GM18520 (cell line): Measurements from ENCODE around the gene DMD.

Experiments used
- ATAC-seq: cut with Tn5 transposase; IDR thresholded peaks from one replicate; pipeline ENCODE4 v1.9.1; 2021; ENCODE audit not compliant: unreplicated experiment

Gene DMD

DNA sequence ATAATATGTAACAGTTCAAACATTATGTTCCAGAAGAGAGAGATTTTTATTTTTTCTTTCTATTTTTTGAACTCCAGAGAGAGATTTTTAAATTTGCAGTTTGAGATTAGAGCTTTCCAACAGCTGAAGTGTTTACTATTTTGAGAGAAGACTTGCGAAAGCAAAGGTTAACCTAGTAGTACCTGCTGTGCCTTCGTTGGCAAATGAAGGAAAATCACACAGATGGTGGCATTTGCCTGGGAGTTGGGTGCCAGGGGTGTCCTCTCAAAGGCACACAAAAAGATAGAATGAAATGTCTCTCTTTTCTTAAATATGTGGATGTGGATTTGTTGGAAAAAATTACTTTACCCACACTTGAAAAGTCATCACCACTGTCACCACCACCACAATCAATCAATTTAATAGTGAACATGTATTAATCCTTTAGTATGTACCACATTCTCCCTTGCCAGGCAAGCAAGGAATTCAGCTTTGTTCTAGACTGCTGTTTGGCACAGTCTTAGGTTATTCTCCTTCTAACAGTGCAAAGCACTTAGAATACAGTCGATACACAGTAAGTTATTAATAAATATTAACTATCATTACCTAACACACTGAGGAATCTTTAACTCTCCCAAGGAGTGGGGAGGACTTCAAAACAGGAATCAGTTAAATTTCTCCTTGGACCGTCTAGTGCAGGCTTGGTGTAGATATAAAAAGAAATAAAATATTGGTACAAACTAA is 1301.3 kb downstream of the DMD start:
- ATAC-seq: no peak

DNA sequence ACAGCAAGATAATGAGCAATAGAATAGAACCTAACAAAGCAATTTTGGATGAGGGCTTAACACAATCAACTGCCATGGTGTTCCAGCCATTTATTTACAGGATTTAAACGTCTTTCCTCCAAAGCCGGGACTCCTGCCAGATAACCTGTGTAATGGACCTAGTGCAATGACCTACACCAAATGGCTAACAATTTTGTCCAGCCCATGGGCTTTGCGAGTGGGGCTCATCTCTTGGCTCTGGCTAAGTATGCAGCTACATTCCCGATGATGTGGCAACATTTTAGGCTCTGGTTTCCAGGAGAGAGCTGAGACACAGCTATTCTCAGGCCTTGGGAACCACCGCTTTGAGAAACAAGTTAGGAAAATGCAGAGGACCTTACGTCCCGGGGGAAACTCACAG is 1317.2 kb downstream of the DMD start:
- no peak for ATAC-seq

DNA sequence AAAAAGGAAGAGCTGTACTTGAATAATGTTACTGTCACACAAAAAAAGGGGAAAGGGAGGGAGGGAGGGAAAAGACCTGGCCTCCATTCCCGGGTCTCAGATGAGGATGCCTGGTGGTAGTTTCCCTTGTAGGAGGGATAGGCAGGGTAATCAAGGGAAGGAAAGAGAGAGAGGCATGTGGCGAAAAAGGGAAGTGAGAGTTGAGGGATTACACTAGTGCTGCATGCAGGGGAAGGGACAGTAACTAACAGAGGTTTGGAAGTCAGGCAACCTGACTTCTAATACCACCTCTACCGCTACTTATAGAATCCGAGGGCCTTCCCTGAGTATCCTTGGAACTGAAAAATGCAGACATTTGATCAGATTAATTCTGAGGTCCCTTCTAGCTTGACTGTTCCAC is 1317.8 kb downstream of the DMD start:
- no peak for ATAC-seq

DNA sequence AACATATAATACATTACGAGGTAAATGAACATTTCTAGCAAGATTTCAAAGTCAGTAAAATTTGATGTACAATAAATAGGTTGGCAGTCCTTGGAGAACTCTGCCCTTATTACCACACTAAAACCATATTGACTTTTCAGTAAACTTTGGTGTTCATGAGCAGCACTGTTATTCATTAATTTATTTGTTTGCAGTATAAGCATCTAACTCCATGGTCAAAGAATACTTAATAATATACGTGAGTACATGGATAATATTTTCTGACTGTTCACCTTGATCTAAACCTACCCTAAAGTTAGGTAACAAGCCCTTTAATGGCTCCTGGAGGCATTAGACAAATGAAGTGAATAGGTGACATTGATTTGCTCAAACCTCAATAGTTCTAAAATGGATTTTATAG is 1322.3 kb downstream of the DMD start:
- no peak for ATAC-seq

DNA sequence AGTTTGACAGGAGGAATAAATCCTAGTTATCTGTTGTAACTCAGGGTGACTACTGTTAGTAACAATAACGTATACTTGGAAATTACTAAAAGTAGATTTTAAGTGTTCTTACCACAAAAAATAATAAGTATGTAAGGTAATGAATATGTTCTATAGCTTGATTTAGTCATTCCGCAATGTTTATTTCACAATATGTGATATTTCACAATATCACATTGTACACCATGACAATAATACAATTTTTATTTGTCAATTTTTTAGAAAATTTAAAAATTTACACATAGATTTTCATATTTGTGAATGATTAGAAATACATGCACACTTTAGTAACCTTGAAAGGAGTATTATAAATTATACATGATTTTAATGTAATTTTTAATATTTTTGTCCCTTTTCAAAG is 1326.8 kb downstream of the DMD start:
- no peak for ATAC-seq

DNA sequence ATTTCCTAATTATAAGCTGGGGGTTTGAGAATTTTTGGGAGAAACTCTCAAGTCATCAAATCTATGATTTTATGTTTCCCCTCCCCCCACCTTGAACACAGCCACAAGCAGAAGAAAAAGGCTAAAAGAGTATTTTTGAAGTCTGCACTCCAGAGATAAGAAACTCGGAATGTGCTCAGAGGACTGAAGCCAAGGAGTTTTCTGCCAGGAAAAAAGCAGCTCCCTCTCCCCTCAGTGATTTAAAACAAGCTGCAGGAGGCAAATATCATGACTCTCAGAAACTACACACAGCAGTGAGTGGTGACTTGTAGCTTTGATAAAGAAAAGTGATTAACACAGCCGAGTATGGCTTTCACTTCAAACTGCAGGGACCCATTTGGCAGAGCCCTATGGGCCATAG is 1339.3 kb downstream of the DMD start:
- no peak for ATAC-seq

DNA sequence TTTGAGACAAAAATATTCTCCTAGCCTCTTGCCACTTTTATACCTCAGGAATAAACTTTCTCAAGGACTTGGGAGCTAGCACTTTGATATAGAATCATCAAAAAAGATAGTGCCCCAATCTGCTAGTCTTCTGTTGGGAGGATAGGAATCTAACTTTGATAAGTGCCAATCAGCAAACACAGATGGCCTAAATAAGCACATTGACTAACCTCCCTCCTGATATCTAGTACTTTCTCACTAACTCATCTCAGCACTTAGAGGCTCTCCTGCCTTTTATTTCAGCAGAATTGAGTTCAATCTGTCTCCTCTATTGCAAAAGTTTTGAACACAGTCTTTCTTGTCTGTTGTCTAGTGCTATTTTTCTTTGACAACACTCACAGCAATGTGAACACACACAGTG is 1341.1 kb downstream of the DMD start:
- ATAC-seq: no peak

DNA sequence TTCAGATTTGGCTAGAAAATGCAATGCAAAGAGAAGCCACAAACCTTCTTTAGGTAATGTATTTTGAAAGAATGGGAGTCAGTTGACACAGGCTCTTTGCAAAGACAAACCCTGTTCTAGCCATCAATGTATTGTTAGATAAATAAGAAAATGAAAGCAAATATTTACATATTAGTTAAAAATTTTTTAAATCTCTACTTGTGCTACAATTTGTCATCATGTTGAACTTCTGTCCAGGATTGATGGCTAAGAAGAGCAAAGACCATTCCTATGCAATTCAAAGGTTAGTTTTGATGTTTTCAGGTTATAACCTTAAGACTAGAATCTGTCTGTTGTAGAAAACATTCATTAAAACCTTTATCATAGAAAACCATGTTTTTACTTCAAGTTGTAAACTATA is 1350.7 kb downstream of the DMD start:
- no peak for ATAC-seq

DNA sequence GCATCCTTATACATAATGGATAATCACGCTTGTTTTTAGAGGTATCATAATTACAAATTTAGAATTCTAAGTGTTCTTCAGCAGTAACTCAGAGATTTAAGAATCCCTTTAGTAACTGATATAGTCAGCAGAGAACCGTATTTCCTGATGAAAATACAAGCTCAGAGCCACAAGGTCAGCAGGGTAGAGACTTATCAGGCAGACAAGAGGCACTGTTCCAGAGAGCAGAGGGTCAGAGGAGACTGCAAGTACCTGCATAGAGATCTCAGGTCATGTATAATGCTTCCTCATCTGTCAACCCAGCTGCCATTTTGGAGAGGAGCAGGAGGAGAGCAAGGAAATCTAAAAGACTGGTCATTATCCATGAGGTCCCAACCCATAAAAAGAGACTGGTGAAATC is 1352.4 kb downstream of the DMD start:
- no peak for ATAC-seq

DNA sequence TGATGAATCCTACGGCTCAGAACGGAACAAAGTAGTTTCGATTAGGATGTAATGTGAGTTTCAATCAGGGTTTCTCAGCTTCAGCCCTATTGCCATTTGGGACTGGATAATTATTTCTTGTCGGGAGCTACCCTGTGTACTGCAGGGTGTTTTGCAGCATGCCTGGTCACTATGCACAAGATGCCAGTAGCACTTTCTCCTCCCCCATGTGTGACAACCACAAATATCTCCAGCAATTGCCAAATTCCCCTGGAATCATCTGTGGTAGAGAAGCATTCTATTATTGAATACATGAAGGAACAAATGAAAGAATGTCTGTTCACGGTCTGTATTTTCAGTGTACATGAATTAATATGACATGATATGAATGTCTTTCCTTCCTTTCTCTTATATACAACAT is 1356.6 kb downstream of the DMD start:
- no peak for ATAC-seq

DNA sequence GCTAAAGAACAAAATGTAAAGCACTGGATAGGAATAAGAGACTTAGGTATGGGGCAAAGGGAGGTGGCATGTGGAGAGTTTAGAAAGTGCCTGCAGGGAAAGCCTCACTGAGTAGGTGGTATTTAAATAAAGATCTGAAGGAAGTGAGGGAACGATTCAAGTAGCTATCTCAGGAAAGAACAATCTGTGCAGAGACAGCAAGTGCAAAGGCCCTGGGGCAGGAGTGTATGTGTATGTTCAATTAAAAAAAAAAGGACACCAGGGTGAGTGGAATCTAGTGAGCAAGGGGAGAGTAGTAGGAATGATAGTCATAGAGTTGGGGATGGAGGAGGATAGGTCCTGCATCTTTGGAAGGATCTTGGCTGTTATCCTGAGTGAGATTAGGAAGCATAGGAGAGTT is 1359.6 kb downstream of the DMD start:
- no peak for ATAC-seq

DNA sequence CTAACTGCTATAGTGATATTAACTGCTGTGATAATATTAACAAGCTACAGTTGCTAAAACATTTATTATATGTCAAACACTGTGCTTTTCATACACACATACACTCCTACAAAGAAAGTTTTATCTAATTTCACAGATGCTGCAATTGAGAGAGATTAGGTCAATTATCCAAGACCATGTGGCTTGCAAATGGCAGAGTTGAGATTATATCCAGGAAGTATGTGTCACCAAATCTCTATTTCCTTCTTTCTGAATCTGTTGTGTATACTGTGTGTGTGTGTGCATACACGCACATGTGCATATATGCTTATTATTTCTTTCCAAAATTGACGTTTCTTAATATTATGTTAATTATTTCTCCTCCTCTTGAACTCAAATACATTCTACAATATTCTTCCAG is 1363.6 kb downstream of the DMD start:
- ATAC-seq: no peak

DNA sequence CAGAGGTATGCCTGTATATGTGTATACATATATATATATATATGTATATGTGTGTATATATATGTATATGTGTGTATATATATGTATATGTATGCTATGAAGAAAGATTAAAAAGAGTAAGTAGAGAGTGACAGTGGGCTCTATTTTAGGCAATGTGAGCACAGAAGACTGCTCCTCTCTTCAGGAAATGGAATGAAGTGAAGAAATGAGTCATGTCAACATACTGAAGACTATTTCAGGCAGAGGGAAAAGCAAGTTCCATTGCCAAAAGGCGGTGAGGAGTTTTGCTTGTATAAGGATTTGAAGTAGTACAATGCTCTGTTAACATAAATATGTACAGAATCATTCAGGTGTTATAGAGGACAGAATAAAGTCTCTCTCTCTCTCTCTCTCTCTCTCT is 1366.3 kb downstream of the DMD start:
- ATAC-seq: no peak

DNA sequence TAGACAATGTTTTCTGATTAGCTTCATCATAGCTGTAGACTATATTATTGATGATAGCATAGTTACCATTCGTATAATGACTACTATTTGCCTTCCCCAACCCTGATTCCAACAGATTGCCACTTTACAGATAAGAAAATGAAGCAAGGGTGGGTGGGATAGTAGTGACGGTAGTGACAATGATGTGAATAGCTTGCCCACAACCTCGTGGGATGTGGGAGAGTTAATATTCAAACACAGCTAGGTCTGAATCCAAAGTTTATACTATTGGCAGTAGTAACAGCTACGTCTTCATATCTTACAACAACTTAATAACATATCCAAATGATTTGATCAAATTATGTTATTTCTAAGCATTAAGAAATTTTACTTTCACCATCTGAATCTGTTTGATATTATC is 1372.7 kb downstream of the DMD start:
- ATAC-seq: no peak

DNA sequence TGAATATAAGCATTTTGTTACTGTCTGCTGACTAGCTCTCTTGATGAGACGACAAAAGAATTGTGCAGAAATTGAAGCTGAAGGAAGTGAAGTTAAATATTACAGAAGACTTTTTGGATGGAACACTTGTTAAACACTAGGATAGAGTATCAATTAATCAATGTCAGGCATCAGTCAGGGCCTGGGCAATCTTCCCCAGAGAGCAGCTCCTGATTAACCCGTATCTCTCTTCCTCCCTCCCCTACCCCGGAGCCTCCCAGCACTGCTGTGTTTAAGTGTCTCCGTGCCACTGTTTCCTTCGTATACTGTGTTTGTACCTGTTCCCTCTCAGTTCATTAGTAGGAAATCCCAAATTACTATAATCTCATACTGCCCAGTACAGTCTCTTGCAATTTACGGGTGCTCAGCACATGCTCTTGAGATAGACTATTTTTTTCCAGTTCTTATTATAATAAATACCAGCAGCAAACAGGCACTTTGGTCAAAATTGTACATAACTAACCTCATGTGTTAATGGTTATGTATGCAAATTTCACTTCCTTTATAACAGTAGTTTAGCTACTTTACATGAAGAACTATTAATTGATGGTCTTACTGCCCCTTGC is 1373.8 kb downstream of the DMD start:
- no peak for ATAC-seq

DNA sequence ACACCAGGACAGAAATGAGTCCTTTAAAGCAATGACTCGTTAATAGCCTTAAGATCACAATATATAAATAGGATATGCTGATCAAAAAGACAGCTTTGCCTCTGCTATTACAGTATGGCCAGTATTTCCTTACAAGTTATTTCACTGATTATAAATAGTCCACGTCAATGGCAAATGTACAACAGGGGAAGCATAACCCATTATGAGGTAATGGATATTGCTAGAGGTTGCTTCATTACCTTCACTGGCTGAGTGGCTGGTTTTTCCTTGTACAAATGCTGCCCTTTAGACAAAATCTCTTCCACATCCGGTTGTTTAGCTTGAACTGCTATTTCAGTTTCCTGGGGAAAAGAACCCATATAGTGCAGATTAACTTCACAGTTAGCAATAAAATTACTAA is 1374.9 kb downstream of the DMD start:
- no peak for ATAC-seq

DNA sequence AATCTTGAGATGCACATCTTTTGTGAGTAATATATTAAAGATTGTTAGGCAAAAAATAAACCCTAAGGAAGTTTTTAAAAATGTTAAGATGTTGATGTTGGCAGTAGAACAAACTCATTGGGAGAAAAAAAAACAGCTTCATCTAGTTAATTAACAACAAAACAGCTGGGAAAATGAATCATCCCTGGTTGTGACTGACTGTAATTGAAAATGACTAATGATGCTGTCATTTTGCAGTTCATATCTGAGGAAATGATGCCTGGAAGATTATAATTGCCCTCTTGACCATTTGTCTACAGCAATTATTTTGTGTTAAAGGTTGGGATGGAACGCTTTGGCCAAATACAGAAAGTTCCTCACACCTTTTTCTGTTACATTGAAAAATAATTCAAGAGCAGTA is 1379.1 kb downstream of the DMD start:
- ATAC-seq: no peak

DNA sequence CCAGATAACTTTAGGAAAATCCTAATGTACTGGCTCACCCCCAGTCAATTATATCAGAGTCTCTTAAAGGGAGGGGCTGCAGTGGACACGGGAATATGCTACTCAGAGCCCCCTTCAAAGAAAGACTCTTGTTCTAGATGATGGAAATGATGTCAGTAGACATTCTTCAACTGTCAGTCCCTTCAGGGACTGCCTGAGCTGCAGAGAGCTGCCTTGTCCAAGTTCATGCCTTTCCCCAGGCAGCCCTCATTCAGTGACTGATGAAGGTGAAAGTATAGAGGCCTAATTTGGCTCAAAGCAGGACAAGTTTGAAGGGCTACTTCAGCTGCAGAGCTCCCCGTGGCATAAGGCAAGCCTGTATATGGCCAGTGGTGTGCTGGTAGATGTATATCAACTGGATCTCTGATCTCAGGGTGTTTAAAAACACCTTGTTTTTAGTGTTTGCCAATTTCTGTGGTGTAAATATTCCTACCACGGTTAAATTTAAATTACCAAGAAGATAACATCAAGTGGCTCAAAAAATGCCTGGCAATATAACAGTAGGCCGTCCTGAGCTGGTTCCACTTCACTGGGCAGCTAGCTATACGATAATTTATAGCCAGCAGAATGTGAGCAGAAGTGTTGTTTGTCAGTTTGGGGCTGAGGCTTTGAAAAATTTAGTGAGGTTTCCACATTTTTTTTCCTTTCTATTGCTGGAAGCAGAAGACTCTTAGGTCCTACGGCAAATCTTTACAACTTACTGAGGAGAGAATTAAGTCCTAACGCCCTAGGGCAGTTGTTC is 1390.7 kb downstream of the DMD start:
- ATAC-seq: no peak

DNA sequence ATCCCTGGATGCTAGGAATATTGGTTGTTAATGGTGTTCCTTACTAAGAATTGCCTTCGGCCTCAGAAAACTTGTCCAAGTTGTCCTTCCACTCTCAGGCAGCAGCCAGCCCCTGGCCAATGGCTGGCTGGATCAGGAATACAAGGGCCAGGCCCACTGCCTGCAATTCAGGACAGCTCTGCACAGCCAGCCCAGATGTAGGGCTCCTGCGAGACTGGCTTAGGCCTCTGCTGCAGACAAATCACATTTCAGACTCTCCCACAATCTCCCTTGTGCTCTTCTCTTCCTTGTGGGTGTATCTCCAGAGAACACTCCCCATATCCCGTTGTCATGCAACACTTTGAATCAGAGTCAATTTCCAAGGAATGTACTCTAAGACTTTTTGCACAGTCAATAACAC is 1391.9 kb downstream of the DMD start:
- ATAC-seq: no peak

DNA sequence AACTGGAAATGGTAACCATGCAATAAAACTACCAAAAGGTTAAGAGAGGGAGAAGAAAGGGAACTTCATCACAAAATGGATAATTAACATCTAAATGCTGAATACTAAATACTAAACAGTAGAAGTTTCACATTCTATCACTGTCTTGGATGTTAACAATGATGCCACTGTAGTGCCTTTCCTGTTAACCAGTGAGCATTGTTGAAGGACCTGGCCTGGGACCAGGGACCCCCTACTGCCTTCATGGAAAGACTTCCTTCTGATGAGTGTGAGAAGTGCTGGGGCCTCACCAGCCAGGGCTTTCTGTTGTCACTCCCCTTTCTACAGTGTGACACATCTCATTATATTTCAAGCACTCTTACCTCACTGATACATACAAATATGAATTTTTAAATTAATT is 1400.2 kb downstream of the DMD start:
- no peak for ATAC-seq

DNA sequence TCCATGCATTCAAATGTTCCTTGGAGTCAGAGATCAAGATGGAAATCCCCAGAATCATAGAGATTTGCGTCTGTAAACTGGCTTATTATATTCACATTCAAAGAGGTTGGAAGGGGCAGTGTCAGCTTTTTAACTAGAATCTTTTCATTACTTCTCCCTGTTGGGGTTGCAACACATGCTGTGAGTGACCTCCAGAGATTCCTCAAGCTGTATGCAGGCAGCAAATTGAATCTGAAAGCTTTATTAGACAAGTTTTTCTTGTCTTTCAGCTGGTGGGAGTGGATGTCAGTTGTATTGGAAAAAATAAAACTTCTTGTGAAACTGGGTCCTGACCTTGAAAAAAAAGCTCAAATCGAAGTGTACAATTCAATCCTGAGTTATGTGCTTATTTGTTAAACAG is 1403.0 kb downstream of the DMD start:
- ATAC-seq: no peak

DNA sequence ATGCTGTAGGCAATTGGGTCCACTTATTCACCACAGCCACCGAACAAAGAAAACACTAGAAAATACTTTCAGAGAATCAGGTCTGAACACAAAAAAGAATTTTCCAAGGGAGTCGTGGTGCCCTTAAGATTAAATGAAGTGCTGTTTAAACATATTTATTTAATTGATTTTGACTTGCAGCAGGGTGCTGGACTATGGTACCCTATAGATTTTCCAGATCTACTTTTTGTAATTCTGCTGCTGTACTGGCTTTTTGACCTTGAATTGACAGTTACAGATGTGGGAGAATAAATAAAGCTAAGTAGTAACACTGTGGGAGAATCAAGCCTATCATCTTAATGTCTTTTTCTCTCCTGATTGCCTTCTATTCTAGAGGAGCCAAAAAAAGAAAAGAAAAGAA is 1404.2 kb downstream of the DMD start:
- ATAC-seq: no peak
